Activated B cell treated with CpG ODN at 0.5 μM for 24 hours (primary cell): ENCODE measurements around the gene CCNE1. TPM values are rescaled to one million over a fixed set of nuclear protein-coding genes. Genes with fewer than 3 reads are reported as not detected.

ENCODE experiments used
- ATAC-seq: fragments of 200-7000 bp; cut with Tn5 transposase; one replicate; pipeline ENCODE4 v1.10.0; 2021; ENCODE audit warnings: low read depth, mild to moderate bottlenecking, moderate library complexity
- CTCF ChIA-PET: fragments of 350-600 bp; sonication (Branson Sonifier 250); formaldehyde crosslinking; loops from one replicate; lab custom pipeline; 2021; ENCODE audit warnings: antibody characterized with exemption; lab: Charles Lee
- POLR2A ChIA-PET: fragments of 350-600 bp; sonication (Branson Sonifier 250); formaldehyde crosslinking; loops from one replicate; lab custom pipeline; 2021; ENCODE audit warnings: antibody characterized with exemption; lab: Charles Lee
- DNase-seq: peaks from one replicate; pipeline ENCODE4 v3.0.0; 2022
- H3K27ac Mint-ChIP-seq: one replicate; pipeline ENCODE4 v1.8.0; 2020; ENCODE audit warnings: mixed read lengths
- H3K27me3 Mint-ChIP-seq: one replicate; pipeline ENCODE4 v1.8.0; 2021; ENCODE audit warnings: mixed read lengths
- H3K36me3 Mint-ChIP-seq: one replicate; pipeline ENCODE4 v1.8.0; 2021; ENCODE audit warnings: low read depth, mixed read lengths
- H3K4me1 Mint-ChIP-seq: one replicate; pipeline ENCODE4 v1.8.0; 2021; ENCODE audit warnings: mixed read lengths
- H3K4me3 Mint-ChIP-seq: one replicate; pipeline ENCODE4 v1.8.0; 2020; ENCODE audit warnings: mild to moderate bottlenecking, mixed read lengths
- H3K9me3 Mint-ChIP-seq: one replicate; pipeline ENCODE4 v1.8.0; 2020; ENCODE audit warnings: mixed read lengths
- intact Hi-C: fragments of 100-400 bp; cut with micrococcal nuclease; formaldehyde crosslinking; loops from one replicate; pipeline ENCODE4 v1.15.1; 2024
- total RNA-seq: library from RNA; stranded (reverse); gene quantifications from 2 replicates; pipeline ENCODE4 v1.2.3, GENCODE V29; 2022
- TF ChIP-seq, protein P1 (sequence below): fragments of 200-600 bp; IDR thresholded peaks from one replicate; pipeline ENCODE4 v1.8.0; 2022; ENCODE audit warnings: antibody characterized with exemption, mild to moderate bottlenecking

The CCNE1 gene
- total RNA-seq, 1 donor from 2014 or later: 4.1 TPM

- DNase-seq: no peak
- ChIA-PET CTCF (no interaction called here), POLR2A (no interaction called here)
- H3K27ac Mint-ChIP-seq: no peak overlapping the region
- intact Hi-C loops: no loop called here
- no peaks in the 10 kb centered on the region for H3K27me3 Mint-ChIP-seq
- ATAC-seq: no peak
- no peaks in the 10 kb centered on the region for H3K9me3 Mint-ChIP-seq
- H3K4me1 Mint-ChIP-seq: no peaks in the 10 kb centered on the region
- no peaks in the 10 kb centered on the region for H3K36me3 Mint-ChIP-seq
- TF ChIP-seq, protein P1, sequence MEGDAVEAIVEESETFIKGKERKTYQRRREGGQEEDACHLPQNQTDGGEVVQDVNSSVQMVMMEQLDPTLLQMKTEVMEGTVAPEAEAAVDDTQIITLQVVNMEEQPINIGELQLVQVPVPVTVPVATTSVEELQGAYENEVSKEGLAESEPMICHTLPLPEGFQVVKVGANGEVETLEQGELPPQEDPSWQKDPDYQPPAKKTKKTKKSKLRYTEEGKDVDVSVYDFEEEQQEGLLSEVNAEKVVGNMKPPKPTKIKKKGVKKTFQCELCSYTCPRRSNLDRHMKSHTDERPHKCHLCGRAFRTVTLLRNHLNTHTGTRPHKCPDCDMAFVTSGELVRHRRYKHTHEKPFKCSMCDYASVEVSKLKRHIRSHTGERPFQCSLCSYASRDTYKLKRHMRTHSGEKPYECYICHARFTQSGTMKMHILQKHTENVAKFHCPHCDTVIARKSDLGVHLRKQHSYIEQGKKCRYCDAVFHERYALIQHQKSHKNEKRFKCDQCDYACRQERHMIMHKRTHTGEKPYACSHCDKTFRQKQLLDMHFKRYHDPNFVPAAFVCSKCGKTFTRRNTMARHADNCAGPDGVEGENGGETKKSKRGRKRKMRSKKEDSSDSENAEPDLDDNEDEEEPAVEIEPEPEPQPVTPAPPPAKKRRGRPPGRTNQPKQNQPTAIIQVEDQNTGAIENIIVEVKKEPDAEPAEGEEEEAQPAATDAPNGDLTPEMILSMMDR: no peak
- no peak overlapping the region for H3K4me3 Mint-ChIP-seq
Observed at GRCh38 chr19:29804493-29804892, 7.3 kb upstream of the CCNE1 start.

GRCh38 chr19:29805031-29805965, 6.5 kb upstream of the CCNE1 start:
- intact Hi-C loops: no loop called here
- H3K4me3 Mint-ChIP-seq: no peak overlapping the region

DNA sequence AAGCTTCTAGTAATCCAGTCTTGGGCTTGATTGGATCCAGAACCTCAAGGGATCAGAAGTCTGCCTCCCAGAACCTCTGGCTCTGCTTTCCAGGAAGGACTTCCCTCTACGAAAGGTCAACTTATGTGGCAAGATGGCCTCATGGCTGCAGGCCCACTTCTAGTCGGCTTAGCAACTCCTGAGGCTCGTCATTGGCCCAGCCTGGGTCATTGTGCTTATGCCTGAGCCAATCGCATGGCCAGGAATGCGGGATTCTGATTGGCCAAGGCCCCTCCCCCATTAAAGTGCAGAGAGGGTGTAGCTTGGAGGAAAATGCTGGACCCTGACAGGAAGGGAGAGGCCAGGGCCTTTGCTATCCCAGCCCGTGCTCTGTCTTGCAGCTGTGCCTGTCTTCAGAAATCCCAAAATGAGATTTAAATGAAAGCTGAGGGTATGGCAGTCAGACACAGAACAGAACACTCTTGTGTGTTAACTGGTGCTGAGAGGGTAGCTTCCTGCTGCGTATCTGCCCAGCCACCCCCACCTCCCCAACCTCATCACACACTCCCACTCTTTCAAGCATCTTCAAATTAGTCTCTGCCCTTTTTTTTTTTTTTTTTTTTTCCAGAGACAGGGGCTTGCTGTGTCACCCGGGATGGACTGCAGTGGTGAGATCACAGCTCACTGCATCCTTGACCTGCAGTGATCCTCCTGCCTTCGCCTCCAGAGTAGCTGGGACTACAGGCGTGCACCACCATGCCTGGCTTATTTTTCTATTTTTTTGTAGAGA, 5.5 kb upstream of the CCNE1 start:
- TF ChIP-seq, protein P1: no peak
- CTCF ChIA-PET: no interaction called here
- no peak for ATAC-seq
- DNase-seq: no peak
- Mint-ChIP-seq H3K27me3 (no peaks in the 10 kb centered on the region), H3K9me3 (no peaks in the 10 kb centered on the region), H3K36me3 (no peaks in the 10 kb centered on the region), H3K4me3 (no peak overlapping the region), H3K27ac (no peak overlapping the region), H3K4me1 (peaks cover 3% of the 10 kb centered on the region)
- POLR2A ChIA-PET: no interaction called here
- intact Hi-C loops: no loop called here

More at GRCh38 chr19:29805031-29805965, 6.5 kb upstream of the CCNE1 start:
- no peaks in the 10 kb centered on the region for H3K27me3 Mint-ChIP-seq
- no peaks in the 10 kb centered on the region for H3K9me3 Mint-ChIP-seq
- ChIA-PET CTCF (no interaction called here), POLR2A (no interaction called here)
- H3K27ac Mint-ChIP-seq: no peak overlapping the region
- no peak for DNase-seq
- H3K36me3 Mint-ChIP-seq: no peaks in the 10 kb centered on the region
- ATAC-seq: no peak
- TF ChIP-seq, protein P1: no peak
- H3K4me1 Mint-ChIP-seq: no peaks in the 10 kb centered on the region

DNA sequence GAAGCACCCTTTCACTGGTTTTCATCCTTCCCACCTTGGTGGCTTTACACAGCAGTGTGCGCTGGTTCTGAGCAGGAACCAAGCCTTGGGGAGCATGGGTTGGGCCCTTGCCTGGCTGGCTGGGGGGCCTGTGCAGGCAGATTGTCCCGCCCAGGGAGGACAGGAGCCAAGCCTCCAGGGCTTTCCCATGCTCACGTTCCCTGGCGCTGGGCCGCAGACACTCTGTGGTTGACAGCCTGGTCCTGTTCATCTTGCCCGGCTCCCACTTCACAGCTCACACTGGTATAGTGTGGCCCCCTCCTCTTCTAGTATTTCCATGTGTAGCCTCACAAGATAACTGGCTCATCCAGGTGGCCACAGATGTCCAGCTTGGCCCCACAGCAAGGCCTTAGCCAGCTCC, 4.6 kb upstream of the CCNE1 start:
- Mint-ChIP-seq H3K4me3 (no peak overlapping the region), H3K9me3 (no peaks in the 10 kb centered on the region), H3K4me1 (peaks cover 3% of the 10 kb centered on the region), H3K27me3 (no peaks in the 10 kb centered on the region), H3K36me3 (no peaks in the 10 kb centered on the region), H3K27ac (no peak overlapping the region)
- TF ChIP-seq, protein P1: no peak
- intact Hi-C loops: no loop called here
- ChIA-PET POLR2A (no interaction called here), CTCF (no interaction called here)
- no peak for DNase-seq
- ATAC-seq: no peak

DNA sequence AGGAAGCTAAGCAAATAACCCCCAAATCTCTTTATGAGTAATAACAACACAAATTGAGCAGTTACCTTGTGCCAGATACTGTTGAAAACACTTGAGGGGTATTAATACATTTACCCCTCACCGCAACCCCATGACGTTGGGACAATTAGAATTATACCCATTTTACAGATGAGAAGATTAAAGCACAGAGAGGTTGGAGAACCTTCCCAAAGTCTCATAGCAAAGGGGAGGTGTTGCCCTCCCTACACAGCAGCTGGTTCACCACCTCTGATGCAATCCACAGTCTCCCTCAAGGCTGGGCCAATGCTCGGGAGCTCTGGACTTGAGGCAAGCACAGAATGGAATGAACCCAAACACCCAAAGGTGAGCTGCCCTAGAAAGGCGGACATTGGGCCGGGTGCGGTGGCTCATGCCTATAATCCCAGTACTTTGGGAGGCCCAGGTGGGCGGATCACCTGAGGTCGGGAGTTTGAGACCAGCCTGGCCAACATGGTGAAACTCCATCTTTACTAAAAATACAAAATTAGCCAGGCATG, 3.9 kb upstream of the CCNE1 start:
- ChIA-PET CTCF (no interaction called here), POLR2A (no interaction called here)
- H3K9me3 Mint-ChIP-seq: no peaks in the 10 kb centered on the region
- intact Hi-C loops: no loop called here
- ATAC-seq (no peak), DNase-seq (no peak)
- H3K36me3 Mint-ChIP-seq: peaks cover 2% of the 10 kb centered on the region
- no peak overlapping the region for H3K4me3 Mint-ChIP-seq
- H3K27ac Mint-ChIP-seq: no peak overlapping the region
- peaks cover 6% of the 10 kb centered on the region for H3K4me1 Mint-ChIP-seq
- TF ChIP-seq, protein P1: no peak
- H3K27me3 Mint-ChIP-seq: no peaks in the 10 kb centered on the region
